ENCODE data around the gene NCOA5. TPM values are rescaled to one million over a fixed set of nuclear protein-coding genes. Genes with fewer than 3 reads are reported as not detected.

Gene NCOA5
- total RNA-seq, 6 donors from 2014 or later, result 17.1 to 48.2 (median 30.2) TPM

GRCh38 chr20:46129955-46130481 lies 40.3 kb upstream of the NCOA5 start:
- no peak for DNase-seq

GRCh38 chr20:46128310-46129151 lies 38.8 kb upstream of the NCOA5 start:
- ATAC-seq (ENCODE audit: low FRiP score in 2 of 2) (peak in 1 of 2 donors; percentile 50), DNase-seq (peak in 1 of 2 donors; percentile 59)
- TF ChIP-seq POLR2AphosphoS5 (IDR thresholded peaks at IDR 0.05) (no peak), POLR2A (IDR thresholded peaks at IDR 0.05) (no peak), EP300 (IDR thresholded peaks at IDR 0.05) (no peak), CTCF (IDR thresholded peaks at IDR 0.05) (peak in 5 of 6 experiments; percentile 23 to 53 (median 38))
- Histone ChIP-seq H3K4me1 (peaks cover 0 to 9% (median 2%) of the 10 kb centered on the region in 4 donors), H3K4me3 (no peak overlapping the region), H3K9me3 (no peaks in the 10 kb centered on the region), H3K27me3 (no peaks in the 10 kb centered on the region), H3K27ac (no peak overlapping the region), H3K36me3 (peaks cover 3 to 53% (median 12%) of the 10 kb centered on the region in 4 donors)
- WGBS, 2 donors, result 51 to 53% methylated on average over 11 to 16 of the region's 16 CpGs

More at GRCh38 chr20:46129955-46130481, 40.3 kb upstream of the NCOA5 start:
- no peak for ATAC-seq (ENCODE audit: low FRiP score in 2 of 2)
- Histone ChIP-seq H3K4me3 (no peak overlapping the region), H3K27me3 (no peaks in the 10 kb centered on the region), H3K9me3 (no peaks in the 10 kb centered on the region), H3K4me1 (peaks cover 0 to 9% (median 2%) of the 10 kb centered on the region in 4 donors), H3K36me3 (peaks cover 0 to 41% (median 6%) of the 10 kb centered on the region in 4 donors), H3K27ac (no peak overlapping the region)
- 35% methylated on average over 5 of the region's 5 CpGs for WGBS, 2 donors
- TF ChIP-seq POLR2AphosphoS5 (IDR thresholded peaks at IDR 0.05), result no peak
- TF ChIP-seq CTCF (IDR thresholded peaks at IDR 0.05), result no peak
- TF ChIP-seq EP300 (IDR thresholded peaks at IDR 0.05), result no peak
- TF ChIP-seq POLR2A (IDR thresholded peaks at IDR 0.05), result no peak

GRCh38 chr20:46127396-46128010 lies 37.7 kb upstream of the NCOA5 start:
- Histone ChIP-seq H3K27ac (no peak overlapping the region), H3K36me3 (peaks cover 3 to 63% (median 20%) of the 10 kb centered on the region in 4 donors), H3K27me3 (no peaks in the 10 kb centered on the region), H3K4me3 (no peak overlapping the region), H3K4me1 (peaks cover 0 to 9% (median 0%) of the 10 kb centered on the region in 4 donors), H3K9me3 (no peaks in the 10 kb centered on the region)
- no peak for TF ChIP-seq EP300 (IDR thresholded peaks at IDR 0.05)
- no peak for TF ChIP-seq POLR2A (IDR thresholded peaks at IDR 0.05)
- TF ChIP-seq POLR2AphosphoS5 (IDR thresholded peaks at IDR 0.05), result no peak
- no peak for TF ChIP-seq CTCF (IDR thresholded peaks at IDR 0.05)
- DNase-seq (no peak), ATAC-seq (ENCODE audit: low FRiP score in 2 of 2) (no peak)
- 87 to 91% methylated on average over 11 of the region's 11 CpGs for WGBS, 2 donors

- no peak overlapping the region for H3K4me3 ChIP-seq
- H3K27me3 ChIP-seq, result no peaks in the 10 kb centered on the region
- TF ChIP-seq CTCF (IDR thresholded peaks at IDR 0.05) (no peak), EP300 (IDR thresholded peaks at IDR 0.05) (no peak), POLR2A (IDR thresholded peaks at IDR 0.05) (no peak), POLR2AphosphoS5 (IDR thresholded peaks at IDR 0.05) (no peak)
- no peak for DNase-seq
- peaks cover 3 to 72% (median 23%) of the 10 kb centered on the region in 4 donors for H3K36me3 ChIP-seq
- no peak for ATAC-seq (ENCODE audit: low FRiP score in 2 of 2)
- H3K27ac ChIP-seq, result no peak overlapping the region
- peaks cover 2 to 11% (median 3%) of the 10 kb centered on the region in 4 donors for H3K4me1 ChIP-seq
- WGBS, 2 donors, result 77 to 83% methylated on average over 4 to 5 of the region's 5 CpGs
- H3K9me3 ChIP-seq, result no peaks in the 10 kb centered on the region
Observed at GRCh38 chr20:46126440-46127056, 36.8 kb upstream of the NCOA5 start.
